DMS153 treated with DMSO at 0.1 percent for 48 hours (cell line): ENCODE results near the gene GJC3.
"Not testable (repeated sequence)": the region's sequence is repeated elsewhere in the genome, so short reads cannot be mapped to it uniquely, and the experiment has no call there.

Experiments
- DNase-seq: peaks from one replicate; lab custom pipeline; 2025; ENCODE audit not compliant: unreplicated experiment; lab: John Stamatoyannopoulos, UW

GJC3 gene

GRCh38 chr7:99928994-99929729 is at the start of gene GJC3:
Gene GJC3 (minus strand): TSS chr7:99929620. CDS start chr7:99929620, 0 bp downstream.
- DNase-seq, result peak; percentile 76

DNA sequence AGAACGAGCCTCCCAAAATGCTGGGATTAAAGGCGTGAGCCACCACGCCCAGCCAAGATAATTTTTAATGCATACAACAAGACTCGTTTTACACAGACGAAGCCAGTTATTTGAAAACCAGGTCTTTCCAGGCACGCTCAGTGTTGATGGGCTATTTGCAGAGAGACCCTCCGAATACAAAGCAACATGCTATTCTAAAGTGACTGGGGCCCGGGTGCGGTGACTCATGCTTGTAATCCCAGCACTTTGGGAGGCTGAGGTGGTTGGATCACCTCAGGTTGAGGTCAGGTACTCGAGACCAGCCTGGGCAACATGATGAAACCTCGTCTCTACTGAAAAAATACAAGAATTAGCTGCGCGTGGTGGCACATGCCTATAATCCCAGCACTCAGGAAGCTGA is 47.2 kb upstream of the GJC3 start:
- DNase-seq, result no peak

DNA sequence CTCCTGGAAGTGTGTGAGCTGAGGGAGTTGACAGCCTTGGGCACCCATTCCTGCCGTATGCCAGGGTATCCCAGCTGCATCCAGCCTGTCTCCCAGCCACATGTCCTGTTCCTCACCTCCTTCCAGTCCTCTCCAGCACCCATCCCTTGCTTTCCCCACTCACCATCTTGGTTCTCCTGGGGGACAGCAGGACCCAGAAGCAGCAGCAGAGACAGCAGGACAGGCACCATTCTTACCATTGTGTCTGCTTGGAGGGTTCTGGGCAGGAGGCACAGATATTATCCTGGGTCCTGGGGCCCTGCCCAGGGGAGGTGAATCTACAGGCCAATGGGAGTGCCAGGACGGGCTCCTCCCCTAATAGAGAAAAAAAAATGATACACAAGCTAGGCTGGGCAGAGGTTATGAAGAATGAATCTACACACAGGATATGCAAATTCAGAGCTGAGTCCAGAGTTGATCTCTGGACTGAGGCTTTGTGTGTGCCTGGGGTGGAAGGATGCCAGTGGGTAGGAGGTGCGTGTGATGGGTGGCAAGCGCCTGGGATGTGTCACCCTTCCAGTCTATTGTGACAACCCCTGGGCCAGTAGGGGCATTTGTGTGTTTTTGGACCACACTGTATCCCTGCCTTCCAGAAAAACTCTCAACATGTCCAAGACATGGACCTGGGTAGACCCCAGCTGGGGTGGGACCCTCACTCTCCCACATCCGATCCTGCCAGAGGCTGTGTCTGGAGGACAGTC is 46.5 kb upstream of the GJC3 start, which contains the start of gene AZGP1:
Gene AZGP1, minus strand, starts transcription at position 250 of the 740 bp plus-strand sequence. Its CDS starts 11 bp downstream, at position 239.
- no peak for DNase-seq

- no peak for DNase-seq
These were observed 45.3 kb upstream of the GJC3 start for GRCh38 chr7:99974681-99975080.

- DNase-seq, result not testable (repeated sequence)
These were observed 44.4 kb upstream of the GJC3 start for GRCh38 chr7:99973817-99974216.

GRCh38 chr7:99971242-99971641 is 41.8 kb upstream of the GJC3 start:
- no peak for DNase-seq

GRCh38 chr7:99969813-99970212 is 40.4 kb upstream of the GJC3 start:
- not testable (repeated sequence) for DNase-seq

GRCh38 chr7:99969298-99969697 is 39.9 kb upstream of the GJC3 start:
- no peak for DNase-seq

DNA sequence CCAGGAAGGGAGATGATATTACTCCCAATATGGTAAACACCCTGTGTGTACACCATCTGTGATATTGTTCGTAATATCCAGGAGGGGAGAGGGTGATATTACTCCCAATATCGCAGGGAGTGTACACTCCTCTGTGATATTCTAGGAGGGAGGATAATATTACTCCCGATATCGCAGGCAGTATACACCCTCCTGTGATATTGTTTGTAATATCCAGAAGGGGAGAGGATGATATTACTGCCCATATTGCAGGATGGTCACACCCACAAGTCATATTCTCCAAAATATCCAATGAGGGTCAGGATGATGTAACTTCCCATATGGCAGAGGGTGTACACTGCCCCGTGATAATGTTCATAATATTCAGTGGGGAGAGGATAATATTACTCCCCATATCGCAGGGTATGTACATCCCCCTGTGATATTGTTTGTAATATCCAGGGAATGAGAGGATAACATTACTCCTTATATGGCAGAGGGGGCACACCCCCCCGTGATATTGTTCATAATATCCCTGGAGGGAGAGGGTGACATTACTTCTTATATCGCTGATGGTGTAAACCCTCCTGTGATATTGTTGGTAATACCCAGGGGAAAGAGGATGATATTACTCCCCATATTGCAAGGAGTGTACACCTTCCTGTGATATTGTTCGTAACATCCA is 29.3 kb upstream of the GJC3 start:
- no peak for DNase-seq

DNA sequence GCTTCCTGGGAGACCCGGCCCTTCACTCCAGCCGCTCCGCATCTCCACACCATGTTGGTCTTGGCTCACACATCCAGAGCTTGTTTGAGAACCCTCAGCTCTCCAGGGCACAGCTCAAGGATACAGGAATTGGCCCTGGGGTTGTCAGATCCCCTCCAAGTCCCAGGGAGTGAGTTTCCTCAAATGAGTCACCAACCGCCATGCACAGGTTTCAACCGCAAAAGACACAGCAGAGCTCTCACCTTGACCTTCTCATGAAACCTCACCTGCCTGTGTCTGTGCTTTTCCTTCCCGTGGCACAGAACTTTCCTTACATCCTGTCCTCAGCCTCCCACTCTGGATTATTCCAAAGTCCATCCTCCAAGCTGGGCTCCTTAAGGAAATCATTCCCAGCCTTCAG is 25.8 kb upstream of the GJC3 start:
- DNase-seq, result no peak

DNA sequence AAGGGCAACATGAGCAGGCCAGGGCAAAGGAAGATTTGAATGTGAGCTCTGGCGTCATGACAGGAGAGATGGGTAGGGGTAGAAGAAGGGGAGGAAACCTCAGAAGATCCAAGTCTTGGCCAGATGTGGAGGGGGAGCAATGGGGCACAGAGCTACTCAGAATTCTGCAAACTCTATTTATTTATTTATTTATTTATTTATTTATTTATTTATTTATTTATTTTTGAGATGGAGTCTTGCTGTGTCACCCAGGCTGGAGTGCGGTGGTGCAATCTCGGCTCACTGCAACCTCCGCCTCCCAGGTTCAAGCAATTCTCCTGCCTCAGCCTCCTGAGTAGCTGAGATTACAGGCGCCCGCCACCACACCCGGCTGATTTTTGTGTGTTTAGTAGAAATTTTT is 25.2 kb upstream of the GJC3 start:
- DNase-seq, result not testable (repeated sequence)

- no peak for DNase-seq
These were observed 24.2 kb upstream of the GJC3 start for GRCh38 chr7:99953649-99954048.

DNA sequence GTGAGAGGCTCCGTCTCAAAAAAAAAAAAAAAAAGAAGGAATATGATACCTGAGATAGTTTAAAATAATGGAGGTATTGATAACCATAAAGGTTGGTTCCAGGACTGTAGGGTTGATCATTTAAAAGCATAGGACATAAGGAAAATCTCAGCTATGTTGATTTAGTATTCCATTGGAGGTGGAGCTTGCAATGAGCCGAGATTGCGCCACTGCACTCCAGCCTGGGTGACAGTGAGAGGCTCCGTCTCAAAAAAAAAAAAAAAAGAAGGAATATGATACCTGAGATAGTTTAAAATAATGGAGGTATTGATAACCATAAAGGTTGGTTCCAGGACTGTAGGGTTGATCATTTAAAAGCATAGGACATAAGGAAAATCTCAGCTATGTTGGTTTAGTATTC is 23.2 kb upstream of the GJC3 start:
- not testable (repeated sequence) for DNase-seq

DNA sequence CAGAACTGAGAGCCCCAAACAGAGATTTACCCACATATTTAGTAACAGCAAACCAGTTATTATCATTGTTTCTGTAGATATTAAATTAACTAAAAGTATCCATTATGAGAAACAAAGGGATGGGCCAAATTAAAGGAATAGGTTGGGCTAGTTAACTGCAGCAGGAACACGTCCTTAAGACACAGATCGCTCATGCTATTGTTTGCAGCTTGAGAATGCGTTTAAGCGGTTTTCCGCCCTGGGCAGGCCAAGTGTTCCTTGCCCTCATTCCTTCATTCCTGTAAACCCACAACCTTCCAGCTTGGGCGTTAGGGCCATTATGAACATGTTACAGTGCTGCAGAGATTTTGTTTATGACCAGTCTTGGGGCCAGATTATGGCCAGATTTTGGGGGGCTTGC is 21.4 kb upstream of the GJC3 start:
- not testable (repeated sequence) for DNase-seq

- DNase-seq, result no peak
These were observed 20.3 kb upstream of the GJC3 start for GRCh38 chr7:99949645-99950228.

- DNase-seq, result no peak
These were observed 18.2 kb upstream of the GJC3 start for GRCh38 chr7:99947608-99948007.

GRCh38 chr7:99944497-99945070 is 15.2 kb upstream of the GJC3 start:
- DNase-seq, result no peak

- no peak for DNase-seq
These were observed 14.4 kb upstream of the GJC3 start for GRCh38 chr7:99943641-99944496.

DNA sequence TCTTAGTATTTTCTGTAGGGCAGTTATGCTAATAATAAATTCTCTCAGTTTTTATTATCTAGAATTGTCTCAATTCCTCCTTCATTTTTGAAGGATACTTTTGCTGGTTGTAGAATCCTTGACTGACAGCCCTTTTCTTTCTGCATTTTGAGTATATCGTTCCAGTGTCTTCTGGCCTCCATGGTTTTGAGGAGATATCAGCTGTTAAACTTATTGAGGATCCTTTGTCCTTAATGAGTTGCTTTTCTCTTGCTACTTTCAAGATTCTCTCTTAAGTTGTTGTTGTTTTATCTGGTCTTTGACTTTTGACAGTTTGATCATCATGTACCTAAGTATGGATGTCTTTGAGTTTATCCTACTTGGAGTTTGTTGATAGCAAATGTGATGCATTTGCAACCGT is 8.9 kb upstream of the GJC3 start:
- DNase-seq, result no peak

DNA sequence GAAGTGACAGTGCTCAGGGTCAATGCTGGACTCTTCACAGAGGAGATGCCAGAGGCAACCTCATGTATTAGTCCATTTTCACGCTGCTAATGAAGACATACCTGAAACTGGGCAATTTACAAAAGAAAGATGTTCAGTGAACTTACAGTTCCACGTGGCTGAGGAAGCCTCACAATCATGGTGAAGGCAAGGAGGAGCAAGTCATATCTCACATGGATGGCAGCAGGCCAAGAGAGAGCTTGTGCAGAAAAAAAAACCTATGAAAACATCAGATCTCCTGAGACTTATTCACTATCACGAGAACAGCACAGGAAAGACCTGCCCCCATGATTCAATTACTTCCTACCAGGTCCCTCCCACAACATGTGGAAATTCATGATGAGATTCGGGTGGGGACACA is 5.6 kb upstream of the GJC3 start:
- not testable (repeated sequence) for DNase-seq
